ENCODE results near the gene CTAGE15.
"Not testable (repeated sequence)": the region's sequence is repeated elsewhere in the genome, so short reads cannot be mapped to it uniquely, and the experiment has no call there.

The CTAGE15 gene

GRCh38 chr7:143571501-143571900 lies at the start of gene CTAGE15:
TSS of gene CTAGE15 (plus strand) at chr7:143571801. CDS start at chr7:143571818, 17 bp downstream.
- DNase-seq (ENCODE audit: low read depth); H3K4me3 ChIP-seq (ENCODE audit: low read depth, low read length): not testable (repeated sequence)

- not testable (repeated sequence) for H3K4me3 ChIP-seq (ENCODE audit: low read depth, low read length); DNase-seq (ENCODE audit: low read depth)
Observed at GRCh38 chr7:143522309-143522916, 49.2 kb upstream of the CTAGE15 start.

GRCh38 chr7:143531169-143531926 lies 40.3 kb upstream of the CTAGE15 start:
- not testable (repeated sequence) for H3K4me3 ChIP-seq (ENCODE audit: low read depth, low read length); DNase-seq (ENCODE audit: low read depth)

- DNase-seq (ENCODE audit: low read depth); H3K4me3 ChIP-seq (ENCODE audit: low read depth, low read length): not testable (repeated sequence)
Observed at GRCh38 chr7:143531932-143532331, 39.7 kb upstream of the CTAGE15 start.

GRCh38 chr7:143533213-143533839 lies 38.3 kb upstream of the CTAGE15 start:
- not testable (repeated sequence) for DNase-seq (ENCODE audit: low read depth); H3K4me3 ChIP-seq (ENCODE audit: low read depth, low read length)

GRCh38 chr7:143536443-143536842 lies 35.2 kb upstream of the CTAGE15 start:
- H3K4me3 ChIP-seq (ENCODE audit: low read depth, low read length); DNase-seq (ENCODE audit: low read depth): not testable (repeated sequence)

- H3K4me3 ChIP-seq (ENCODE audit: low read depth, low read length); DNase-seq (ENCODE audit: low read depth): not testable (repeated sequence)
Observed at GRCh38 chr7:143543288-143544038, 28.1 kb upstream of the CTAGE15 start.

- H3K4me3 ChIP-seq (ENCODE audit: low read depth, low read length); DNase-seq (ENCODE audit: low read depth): not testable (repeated sequence)
Observed at GRCh38 chr7:143555968-143556367, 15.6 kb upstream of the CTAGE15 start.

- not testable (repeated sequence) for DNase-seq (ENCODE audit: low read depth); H3K4me3 ChIP-seq (ENCODE audit: low read depth, low read length)
Observed at GRCh38 chr7:143563306-143563705, 8.3 kb upstream of the CTAGE15 start.

GRCh38 chr7:143566001-143566400 lies 5.6 kb upstream of the CTAGE15 start:
- not testable (repeated sequence) for H3K4me3 ChIP-seq (ENCODE audit: low read depth, low read length); DNase-seq (ENCODE audit: low read depth)

GRCh38 chr7:143588183-143588582 lies 16.6 kb downstream of the CTAGE15 start:
- H3K4me3 ChIP-seq (ENCODE audit: low read depth, low read length); DNase-seq (ENCODE audit: low read depth): not testable (repeated sequence)

- not testable (repeated sequence) for H3K4me3 ChIP-seq (ENCODE audit: low read depth, low read length); DNase-seq (ENCODE audit: low read depth)
Observed at GRCh38 chr7:143589897-143590296, 18.3 kb downstream of the CTAGE15 start.

GRCh38 chr7:143598086-143598485 lies 26.5 kb downstream of the CTAGE15 start:
- not testable (repeated sequence) for H3K4me3 ChIP-seq (ENCODE audit: low read depth, low read length); DNase-seq (ENCODE audit: low read depth)

- not testable (repeated sequence) for H3K4me3 ChIP-seq (ENCODE audit: low read depth, low read length); DNase-seq (ENCODE audit: low read depth)
Observed at GRCh38 chr7:143603549-143603948, 31.9 kb downstream of the CTAGE15 start.

- not testable (repeated sequence) for H3K4me3 ChIP-seq (ENCODE audit: low read depth, low read length); DNase-seq (ENCODE audit: low read depth)
Observed at GRCh38 chr7:143606088-143606487, 34.5 kb downstream of the CTAGE15 start.

- H3K4me3 ChIP-seq (ENCODE audit: low read depth, low read length); DNase-seq (ENCODE audit: low read depth): not testable (repeated sequence)
Observed at GRCh38 chr7:143615545-143615944, 43.9 kb downstream of the CTAGE15 start.

GRCh38 chr7:143617204-143617603 lies 45.6 kb downstream of the CTAGE15 start:
- not testable (repeated sequence) for DNase-seq (ENCODE audit: low read depth); H3K4me3 ChIP-seq (ENCODE audit: low read depth, low read length)

- not testable (repeated sequence) for DNase-seq (ENCODE audit: low read depth); H3K4me3 ChIP-seq (ENCODE audit: low read depth, low read length)
Observed at GRCh38 chr7:143620058-143620457, 48.5 kb downstream of the CTAGE15 start.

- H3K4me3 ChIP-seq (ENCODE audit: low read depth, low read length) = not testable (repeated sequence)
Observed at GRCh38 chr7:143620646-143621045, 49.0 kb downstream of the CTAGE15 start, which contains the start of gene TCAF2. TSS of gene TCAF2 (plus strand) at chr7:143620974.

More at GRCh38 chr7:143620646-143621045, 49.0 kb downstream of the CTAGE15 start, which contains the start of gene TCAF2:
- DNase-seq (ENCODE audit: low read depth) = not testable (repeated sequence)
